GM21390 (cell line): Measurements from ENCODE around the gene LIG4.
"Not testable (repeated sequence)": the region's sequence is repeated elsewhere in the genome, so short reads cannot be mapped to it uniquely, and the experiment has no call there.

ENCODE experiments used
- ATAC-seq: cut with Tn5 transposase; IDR thresholded peaks from one replicate; pipeline ENCODE4 v1.9.1; 2021; ENCODE audit not compliant: unreplicated experiment

LIG4 gene

DNA sequence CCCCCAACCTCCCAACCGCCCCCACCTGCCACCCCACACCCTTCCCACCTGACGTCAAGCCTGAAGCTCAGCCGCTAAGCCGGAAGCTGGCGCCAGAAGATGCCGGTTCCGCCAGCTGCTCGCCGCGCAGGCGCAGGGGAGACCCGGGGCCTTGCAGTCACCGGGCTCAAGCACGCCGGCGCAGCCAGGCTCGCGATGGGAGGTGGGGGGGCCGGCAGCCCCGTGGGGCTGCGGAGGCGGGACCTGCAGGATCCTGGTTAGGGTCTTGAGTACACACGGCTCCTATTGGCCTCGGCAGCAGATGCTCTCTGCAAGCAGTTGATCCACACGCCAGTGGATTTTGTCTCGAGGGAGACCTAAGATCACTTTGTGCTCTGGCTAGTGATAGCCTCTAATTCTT, at the start of gene LIG4:
Gene LIG4, minus strand, starts transcription at position 101 of the 400 bp plus-strand sequence. CDS start 4,268 bp downstream, outside the sequence.
- ATAC-seq, result peak; percentile 59

DNA sequence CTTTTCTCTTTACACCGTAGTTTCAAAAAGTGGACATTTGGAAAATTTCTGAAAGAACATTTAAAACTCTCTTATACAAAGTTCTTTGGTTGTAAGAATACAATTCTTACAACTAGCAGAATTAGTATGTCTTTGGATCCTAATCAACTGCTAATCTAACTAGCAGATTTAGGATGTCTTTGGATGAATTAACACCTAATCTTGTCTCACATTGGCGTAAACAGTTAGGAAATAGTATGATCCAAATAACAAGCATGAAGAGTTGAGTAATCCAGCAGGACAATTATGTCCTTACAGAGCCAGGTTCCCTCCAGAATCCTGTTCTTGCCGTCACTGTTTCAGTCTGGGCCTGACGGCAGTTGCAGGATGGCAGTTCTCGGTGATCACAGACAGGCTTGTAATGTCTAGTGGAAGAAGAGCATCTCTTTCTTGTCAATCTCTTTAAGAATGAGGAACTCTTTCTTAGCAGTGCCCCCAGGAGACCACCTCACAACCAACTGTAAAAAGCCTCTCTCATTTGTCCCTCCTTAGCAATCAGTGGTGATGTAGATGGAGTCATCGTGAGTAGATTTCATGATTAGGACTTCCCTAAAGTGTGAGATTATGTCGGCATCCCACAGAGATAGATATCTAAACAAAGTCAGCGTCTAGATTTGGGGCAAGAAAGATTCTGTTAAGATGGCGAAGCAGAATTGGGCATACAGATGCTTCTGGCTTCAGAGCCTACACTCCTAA, 48.5 kb upstream of the LIG4 start:
- no peak for ATAC-seq

DNA sequence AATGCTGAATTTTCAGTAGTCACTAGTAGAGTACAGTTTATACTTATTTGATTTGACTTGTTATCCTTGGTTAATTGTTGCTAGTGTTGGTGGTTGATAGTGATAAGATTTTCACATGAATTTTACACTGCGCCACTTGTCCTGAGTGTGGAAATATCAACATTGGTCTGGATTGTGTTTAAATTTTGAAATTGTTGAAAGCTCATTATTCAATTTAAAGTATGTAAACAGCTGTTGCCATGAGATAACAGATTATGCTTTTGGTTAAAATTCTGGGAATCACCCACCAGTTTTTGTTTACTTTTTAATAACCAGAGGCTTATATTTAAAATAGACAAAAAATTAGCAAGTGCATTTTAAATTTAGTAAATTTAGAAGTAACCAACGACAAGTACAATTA, 41.9 kb upstream of the LIG4 start:
- ATAC-seq, result no peak

DNA sequence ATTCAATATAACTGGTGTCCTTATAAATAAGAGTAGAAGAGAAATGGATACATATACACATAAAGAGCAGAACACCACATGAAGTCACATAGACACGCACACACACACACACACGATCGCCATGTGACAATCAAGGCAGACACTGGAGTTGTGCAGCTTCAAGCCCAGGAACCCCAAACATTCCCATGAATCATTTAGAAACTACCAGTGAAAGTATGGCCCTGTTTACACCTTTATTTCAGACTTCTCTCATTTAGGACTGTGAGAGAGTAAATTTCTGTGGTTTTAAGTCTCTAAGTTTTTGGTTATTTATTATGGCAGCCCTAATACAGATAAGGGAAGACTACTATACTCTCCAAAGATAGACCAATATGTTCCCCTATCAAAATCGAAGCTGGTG, 33.8 kb upstream of the LIG4 start:
- no peak for ATAC-seq

DNA sequence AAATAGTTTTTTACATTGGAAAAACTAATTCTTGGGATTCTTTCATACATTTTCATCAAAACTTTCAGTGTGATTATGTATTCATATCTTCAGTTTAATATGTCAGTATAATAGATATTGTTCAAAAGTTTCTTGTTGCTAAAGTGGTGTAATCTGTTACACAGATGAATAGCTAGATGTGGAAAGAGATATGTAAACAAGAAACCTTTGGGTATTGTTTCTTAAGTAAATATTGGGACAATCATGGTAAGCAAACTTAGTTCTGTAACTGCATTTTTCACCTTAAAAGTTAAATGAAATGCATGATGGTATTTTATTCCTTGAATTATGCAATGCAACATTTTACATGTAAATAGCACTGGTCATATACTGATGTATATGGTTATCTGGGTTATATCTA, 15.0 kb upstream of the LIG4 start:
- no peak for ATAC-seq

DNA sequence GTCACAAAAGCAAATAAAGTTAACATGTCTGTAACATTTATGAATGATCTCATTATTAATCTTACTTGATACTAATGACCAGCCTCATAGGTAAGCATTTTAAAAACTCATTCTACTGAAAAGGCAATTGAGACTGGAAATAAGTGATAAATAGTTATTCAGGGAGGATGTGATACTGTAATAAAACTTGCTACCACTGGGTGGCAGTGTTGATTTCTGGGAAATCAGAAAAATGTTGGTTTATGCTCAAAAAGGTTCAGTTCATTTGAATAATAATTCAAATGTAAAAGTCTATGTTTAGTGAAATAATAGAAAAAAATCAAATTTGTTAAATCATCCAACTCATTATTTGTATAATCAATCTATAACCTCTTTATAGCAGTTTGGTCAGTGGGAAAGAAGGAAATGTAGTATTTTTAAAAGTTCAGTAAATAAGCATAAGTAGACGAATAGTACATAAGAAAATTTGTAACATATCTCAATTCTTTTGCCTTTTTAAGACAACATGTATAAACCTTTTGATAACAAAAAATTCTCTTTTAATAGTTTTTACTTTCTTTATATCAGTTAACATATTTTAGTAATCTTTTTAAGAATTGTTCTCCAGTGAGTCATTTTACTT, 12.4 kb upstream of the LIG4 start:
- peak; percentile 41 for ATAC-seq

DNA sequence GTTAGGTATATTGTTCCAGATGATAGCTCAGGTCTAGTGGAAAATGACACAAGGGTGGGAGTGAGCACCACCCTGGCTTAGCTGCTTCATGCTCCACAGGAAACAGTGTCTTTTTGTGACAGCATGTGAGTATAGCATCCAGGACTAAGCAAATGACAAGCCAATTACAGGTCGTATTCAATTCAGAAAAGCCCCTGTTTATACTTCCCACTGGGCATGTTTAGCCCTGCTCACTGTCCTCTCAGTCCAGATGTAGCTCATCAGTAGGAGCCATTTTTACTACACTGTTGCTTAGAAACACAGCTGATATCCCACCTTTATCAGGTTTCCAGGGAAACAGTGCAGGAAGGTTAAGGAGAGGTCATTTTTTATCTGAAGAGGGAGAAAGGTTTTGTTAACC, 10.8 kb upstream of the LIG4 start:
- ATAC-seq, result peak; percentile 38

DNA sequence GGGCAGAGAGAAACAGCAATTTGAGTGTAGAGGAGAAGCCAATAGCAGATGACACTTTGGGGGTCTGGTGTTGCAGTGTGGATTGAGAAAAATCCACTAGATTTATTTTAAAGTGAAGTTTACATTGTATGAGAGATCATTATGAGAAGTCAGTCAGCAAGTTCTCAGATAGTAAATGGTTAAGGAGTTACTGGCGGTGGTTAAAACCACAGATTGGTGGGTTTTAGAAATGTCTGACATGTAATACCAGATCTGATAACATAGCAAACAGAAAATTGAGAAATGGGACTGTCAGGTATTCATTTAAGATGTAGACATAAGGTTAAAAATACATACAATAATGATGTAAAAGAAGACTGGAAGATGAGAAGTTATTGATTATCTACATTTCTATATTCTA, 10.1 kb upstream of the LIG4 start:
- peak; percentile 50 for ATAC-seq

DNA sequence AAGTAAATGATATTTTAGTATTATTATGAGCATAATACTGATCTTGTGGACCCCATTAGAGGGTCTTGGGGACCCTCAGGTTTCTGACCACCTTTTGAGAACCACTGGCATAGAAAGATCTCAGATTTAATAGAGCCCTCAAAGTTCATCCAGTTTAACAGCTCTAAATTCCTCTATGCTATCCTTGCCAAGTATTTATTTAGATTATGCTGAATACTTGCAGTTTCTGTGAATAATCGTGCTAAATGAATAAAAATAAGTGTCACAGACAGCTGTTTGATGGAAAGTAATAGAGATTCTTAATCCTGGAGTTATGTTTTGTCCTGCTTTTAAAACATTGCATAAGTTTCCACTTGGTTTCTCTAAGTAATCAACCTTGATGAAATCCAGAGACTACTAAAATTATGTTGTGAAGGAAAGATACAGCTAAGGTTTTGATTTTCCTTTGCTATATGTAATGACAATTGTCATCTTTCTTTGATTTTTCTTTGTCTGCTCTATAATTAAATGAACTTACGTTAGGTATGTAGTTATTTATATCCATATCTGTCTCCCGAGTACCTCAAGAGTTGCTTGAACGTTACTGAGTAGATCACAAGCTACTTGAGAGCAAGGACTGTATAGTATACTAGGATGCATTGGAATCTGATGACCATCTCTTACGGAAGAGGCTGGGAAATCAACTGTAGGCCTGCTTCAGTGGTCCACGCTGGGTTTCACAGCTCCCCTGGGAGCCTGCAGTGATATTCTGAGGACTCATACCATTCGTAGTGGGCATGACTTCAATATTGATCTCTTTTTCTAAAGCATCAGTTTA, 8.6 kb upstream of the LIG4 start:
- no peak for ATAC-seq

DNA sequence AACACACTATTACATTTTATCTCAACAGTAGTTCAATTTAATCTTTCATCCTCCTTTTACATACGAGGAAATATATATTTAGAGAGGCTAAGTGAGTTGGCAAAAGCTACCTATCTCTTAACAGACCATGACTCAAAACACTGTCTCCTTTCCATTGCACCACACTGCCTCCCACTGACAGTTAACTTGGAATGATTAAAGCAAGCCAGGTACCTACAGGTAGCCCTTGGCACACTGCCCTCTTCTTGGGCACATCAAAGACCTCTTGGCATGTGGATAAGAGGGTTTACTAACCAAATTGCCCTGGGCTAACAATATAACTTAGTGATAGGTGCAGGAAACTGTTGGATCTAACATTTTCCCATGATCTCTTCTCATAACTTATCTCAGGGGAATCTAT, 4.7 kb upstream of the LIG4 start:
- no peak for ATAC-seq

DNA sequence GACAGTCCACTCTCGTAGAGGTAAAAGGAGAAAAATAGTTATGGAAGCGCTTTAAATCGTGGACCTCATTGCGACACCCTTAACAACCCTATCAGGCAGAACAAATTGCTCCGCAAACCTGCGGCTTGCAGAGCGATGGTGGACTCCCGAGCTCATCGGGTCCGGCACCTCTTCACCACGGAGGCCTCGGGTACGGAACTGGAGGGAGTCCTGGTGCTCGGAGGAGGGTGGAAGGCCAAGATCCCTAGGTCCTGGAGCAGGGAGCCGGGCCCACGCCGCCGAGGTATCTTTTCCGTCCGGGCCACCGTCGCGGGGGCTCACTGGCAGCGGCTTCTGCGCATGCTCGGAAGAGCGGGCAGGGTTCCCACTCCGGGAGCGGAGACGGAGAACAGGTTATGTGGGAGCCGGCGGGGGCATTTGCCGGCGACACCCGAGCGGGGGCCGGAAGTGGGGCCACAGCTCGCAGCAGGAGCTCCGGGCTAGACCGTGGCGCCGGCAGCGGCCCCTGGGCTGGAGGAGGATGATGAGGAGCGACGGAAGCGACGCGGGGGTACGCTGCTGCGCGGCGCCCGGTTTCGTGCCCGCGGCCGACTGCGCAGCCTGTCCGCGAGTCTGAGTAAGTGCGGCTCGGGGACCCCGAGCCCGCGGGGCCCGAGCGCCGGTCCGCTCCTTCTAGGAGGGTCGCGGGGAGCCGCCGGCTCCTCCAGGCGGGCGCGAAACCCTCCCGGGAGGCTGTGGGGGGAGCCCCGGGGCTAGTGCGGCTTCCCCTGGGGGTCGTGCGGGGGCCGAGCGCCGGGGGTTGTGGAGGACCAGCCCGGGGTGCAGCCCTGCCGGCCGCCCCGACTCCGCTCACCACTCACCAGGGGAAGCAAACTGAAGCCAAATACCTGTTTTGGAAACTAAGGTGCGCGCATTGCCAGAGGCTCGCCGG, 3.0 kb upstream of the LIG4 start, which contains the start of gene ABHD13:
Gene ABHD13, plus strand, starts transcription at position 349 of the 931 bp plus-strand sequence. CDS start 10,827 bp downstream, outside the sequence.
- ATAC-seq, result peak; percentile 73

DNA sequence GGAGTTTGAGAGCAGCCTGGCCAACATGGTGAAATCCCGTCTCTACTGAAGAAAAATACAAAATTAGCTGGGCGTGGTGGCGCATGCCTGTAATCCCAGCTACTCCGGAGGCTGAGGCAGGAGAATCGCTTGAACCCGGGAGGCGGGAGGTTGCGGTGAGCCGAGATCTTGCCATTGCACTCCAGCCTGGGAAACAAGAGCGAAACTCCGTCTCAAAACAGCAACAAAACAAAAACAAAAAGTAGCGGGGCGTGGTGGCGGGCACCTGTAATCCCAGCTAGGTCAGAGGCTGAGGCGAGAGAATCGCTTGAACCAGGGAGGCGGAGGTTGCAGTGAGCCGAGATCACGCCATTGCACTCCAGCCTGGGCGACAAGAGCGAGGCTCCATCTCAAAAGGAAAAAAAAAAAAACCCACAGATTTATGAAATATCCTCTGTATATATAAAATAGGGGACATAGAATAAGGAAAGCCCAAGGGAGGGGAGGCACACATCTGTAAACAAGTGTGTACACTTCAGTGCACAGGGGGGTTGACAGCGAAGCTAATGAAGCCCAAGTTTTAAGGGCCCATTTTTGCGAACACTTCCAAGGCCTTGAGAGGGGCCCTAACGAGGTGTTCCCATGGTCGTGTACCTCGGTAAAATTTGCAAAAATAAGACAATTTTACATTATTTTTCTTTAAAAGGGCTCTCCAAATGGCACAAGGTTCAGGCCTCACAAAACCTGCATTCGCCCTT, 2.1 kb upstream of the LIG4 start:
- ATAC-seq, result not testable (repeated sequence)

DNA sequence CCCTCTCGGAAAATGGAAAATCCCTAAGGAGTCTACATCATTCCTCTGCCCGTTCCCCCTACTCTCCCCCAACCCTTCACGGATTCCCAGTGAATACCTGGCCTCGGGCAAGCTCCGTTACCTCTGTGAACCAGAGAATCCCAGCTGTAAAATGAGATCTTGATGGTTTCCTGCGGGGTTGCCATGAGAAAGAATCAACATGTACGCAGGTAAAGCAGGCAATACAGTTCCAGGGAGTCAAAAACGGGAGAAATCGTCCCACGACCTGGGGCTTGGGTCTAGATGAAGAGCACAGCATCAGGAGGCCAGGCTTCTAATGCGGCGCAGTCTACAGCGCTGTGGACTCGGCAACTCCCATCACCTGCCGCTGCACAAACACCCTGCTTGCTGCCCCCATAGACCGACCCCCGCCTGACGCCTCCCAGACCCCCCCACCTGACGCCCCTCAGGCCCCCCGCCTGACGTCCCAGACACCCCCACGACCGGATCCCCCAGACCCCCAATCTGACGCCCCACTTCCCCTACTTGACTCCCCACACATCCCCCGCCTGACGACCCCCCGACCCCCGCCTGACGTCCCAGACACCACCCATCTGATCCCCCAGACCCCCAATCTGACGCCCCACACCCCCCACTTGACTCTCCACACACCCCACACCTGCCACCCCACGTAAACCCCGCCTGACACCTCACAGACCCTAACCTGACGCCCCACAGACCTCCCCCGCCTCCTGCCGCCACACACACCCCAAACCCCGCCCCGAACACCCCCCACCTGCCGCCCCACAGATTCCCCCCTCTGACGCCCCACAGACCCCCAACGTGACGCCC, 680 bp downstream of the LIG4 start:
- no peak for ATAC-seq

DNA sequence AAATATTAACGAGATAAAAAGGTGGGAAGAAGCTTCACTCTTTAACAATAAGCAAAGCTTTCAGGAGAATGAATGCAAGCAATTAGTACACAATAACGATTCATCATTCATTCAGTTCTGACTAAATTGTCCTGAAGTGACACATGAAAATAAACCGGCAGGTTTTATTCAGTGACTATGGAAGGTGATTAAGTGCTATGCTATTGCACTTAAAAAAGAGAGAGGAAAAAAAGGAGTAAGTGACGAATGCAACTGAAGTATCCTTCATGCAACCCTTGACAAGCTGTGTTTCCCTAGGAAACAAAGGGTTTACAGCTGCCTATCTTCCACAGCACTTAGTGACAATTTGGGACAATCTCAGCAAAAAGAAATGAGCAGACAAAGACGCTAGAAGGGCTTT, 1.4 kb downstream of the LIG4 start:
- no peak for ATAC-seq

DNA sequence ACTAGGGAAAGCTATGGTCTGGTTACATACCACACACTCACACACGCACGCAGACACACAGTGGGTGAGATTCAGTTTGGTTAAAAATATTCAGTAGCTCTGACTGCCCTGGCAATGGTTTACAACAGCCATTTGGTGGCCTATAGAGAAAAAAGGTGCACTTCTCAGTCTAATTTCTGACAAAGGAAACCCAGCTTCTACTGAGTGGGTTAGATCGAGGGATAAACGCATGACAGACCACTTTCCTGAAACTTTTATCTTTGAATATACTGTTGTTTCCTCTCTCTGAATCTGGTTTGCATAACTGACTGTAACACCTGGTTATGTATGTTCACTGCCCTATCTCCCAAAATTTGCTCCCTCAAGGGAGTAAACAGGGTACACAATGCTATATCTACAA, 2.5 kb downstream of the LIG4 start:
- peak; percentile 38 for ATAC-seq

DNA sequence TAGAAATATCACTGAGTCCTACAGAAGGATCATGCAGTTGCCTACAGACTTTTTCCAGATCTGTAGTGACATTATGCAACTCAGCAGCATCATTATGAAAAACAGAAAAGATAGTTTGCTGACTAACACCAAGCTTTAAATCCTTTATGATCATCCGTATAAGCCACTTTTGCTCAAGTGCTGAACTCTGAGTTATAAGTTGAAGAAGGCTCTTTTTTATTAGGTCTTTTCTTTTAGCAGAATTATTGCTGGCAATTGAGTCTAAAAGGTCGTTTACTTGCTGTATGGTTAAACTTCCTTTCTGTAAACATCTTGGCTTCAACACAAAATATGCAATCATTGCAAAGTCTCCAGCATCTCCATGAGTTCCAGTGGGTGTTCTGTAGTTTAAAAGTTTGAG, 4.8 kb downstream of the LIG4 start:
- ATAC-seq, result no peak

DNA sequence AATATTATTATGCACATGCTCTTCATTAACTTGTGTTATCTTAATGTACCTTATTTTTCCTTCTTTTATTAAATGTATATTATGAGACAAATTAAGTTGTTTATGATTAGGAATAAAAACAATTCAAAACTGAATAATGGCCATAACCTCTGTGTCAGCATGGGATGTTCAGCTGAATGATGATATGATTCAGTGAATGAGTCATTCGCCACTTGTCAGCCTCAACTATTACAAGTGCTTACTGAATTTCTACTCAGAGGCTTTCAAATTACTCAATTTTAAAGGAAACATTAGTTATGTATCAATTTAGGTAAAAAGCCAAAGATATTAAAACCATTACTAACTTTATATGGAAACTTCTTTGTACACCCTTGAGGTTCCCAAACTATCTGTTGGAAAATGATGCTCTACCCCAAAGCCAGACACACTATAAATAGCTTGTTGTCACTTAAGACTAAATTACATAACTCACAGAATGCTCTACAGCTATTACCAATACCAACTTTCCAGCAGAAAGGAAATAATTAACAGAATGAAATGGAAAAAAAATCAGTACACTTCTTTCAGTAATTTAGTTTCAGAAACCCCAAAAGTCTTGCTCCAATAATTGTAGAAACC, 14.4 kb downstream of the LIG4 start:
- no peak for ATAC-seq

DNA sequence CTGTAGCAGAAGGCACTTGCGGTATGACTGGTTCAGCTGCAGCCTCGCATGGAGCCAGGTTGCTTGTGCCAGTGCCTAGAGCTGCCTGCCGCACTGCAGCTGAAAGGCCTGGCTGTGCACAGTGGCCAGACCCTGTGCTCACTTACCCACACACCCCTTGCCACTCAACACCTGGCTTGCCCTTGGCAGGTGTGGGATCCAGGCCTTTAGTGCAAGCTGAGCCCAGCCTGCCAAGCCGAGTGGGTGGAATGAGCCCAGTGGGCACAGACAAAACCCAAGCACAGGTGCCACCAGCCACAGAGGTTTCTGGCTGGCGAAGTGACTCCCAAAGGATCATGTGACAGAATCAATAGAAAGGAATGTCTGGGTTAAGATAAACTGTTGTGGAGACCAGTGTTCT, 19.5 kb downstream of the LIG4 start:
- no peak for ATAC-seq

DNA sequence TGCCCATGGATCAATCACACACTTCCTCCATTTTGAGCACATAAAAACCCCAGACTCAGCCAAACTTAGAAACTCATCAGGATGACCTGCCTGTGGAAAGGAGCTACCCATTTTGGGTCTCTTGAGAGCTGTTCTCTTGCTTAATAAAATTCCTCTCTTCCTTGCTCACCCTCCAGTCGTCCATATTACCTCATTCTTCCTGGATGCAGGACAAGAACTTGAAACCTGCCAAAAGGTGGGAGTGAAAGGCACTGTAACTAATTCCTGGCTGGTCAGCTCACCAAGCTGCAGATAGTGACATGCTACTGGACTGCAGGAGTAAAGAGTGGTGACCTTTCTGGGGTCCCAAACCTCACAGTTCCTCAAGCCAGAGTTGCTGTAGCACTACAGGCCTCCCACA, 20.2 kb downstream of the LIG4 start:
- no peak for ATAC-seq
